ENCODE measurements around the gene EMC6. TPM values are rescaled to one million over a fixed set of nuclear protein-coding genes. Genes with fewer than 3 reads are reported as not detected.

The EMC6 gene
- total RNA-seq, 4 donors from 2014 or later: 3.0 to 24.4 (median 13.2) TPM

- Histone ChIP-seq H3K27me3 (peaks cover 47% of the 10 kb centered on the region), H3K27ac (no peak overlapping the region), H3K36me3 (no peaks in the 10 kb centered on the region), H3K4me3 (no peak overlapping the region), H3K4me1 (peaks cover 0 to 3% (median 2%) of the 10 kb centered on the region in 4 donors), H3K9me3 (no peaks in the 10 kb centered on the region)
- in situ Hi-C loops (cut with MboI; ENCODE audit: low pct_ligation_motif_present in 1 of 4, low pct_unique_long_range_greater_than_20kb in 1 of 4, low sequenced_read_pairs in 3 of 4): no loop called here
- no peak for DNase-seq
- TF ChIP-seq CTCF (IDR thresholded peaks at IDR 0.05) (no peak), POLR2A (IDR thresholded peaks at IDR 0.05) (no peak), EP300 (IDR thresholded peaks at IDR 0.05; ENCODE audit: low read depth) (no peak), POLR2AphosphoS5 (IDR thresholded peaks at IDR 0.05) (no peak)
- 72 to 87% methylated on average over 10 to 21 of the region's 22 CpGs for WGBS, 2 donors (ENCODE audit: low coverage in 1 of 2)
- intact Hi-C loops (cut with DNase I; ENCODE audit: low total_unique reads): no loop called here
These were observed 21.6 kb downstream of the EMC6 start for GRCh38 chr17:3690094-3690715.

GRCh38 chr17:3691617-3692067 lies 23.0 kb downstream of the EMC6 start:
- Histone ChIP-seq H3K4me3 (no peak overlapping the region), H3K27me3 (peaks cover 59% of the 10 kb centered on the region), H3K36me3 (no peaks in the 10 kb centered on the region), H3K27ac (no peak overlapping the region), H3K9me3 (no peaks in the 10 kb centered on the region), H3K4me1 (peaks cover 4 to 16% (median 14%) of the 10 kb centered on the region in 4 donors)
- WGBS, 2 donors (ENCODE audit: low coverage in 1 of 2): 64 to 81% methylated on average over 4 to 11 of the region's 16 CpGs
- in situ Hi-C loops (cut with MboI; ENCODE audit: low pct_ligation_motif_present in 1 of 4, low pct_unique_long_range_greater_than_20kb in 1 of 4, low sequenced_read_pairs in 3 of 4): no loop called here
- TF ChIP-seq CTCF (IDR thresholded peaks at IDR 0.05): no peak
- TF ChIP-seq EP300 (IDR thresholded peaks at IDR 0.05; ENCODE audit: low read depth): no peak
- TF ChIP-seq POLR2AphosphoS5 (IDR thresholded peaks at IDR 0.05): no peak
- no peak for TF ChIP-seq POLR2A (IDR thresholded peaks at IDR 0.05)
- no peak for DNase-seq
- intact Hi-C loops (cut with DNase I; ENCODE audit: low total_unique reads): no loop called here

GRCh38 chr17:3692346-3692745 lies 23.7 kb downstream of the EMC6 start:
- H3K4me3 ChIP-seq: no peak overlapping the region
- no peak for DNase-seq
- H3K27me3 ChIP-seq: peaks cover 66% of the 10 kb centered on the region
- WGBS, 2 donors (ENCODE audit: low coverage in 1 of 2): 86 to 88% methylated on average over 4 to 9 of the region's 9 CpGs
- no peak for TF ChIP-seq CTCF (IDR thresholded peaks at IDR 0.05)
- no peak for TF ChIP-seq EP300 (IDR thresholded peaks at IDR 0.05; ENCODE audit: low read depth)
- no peak for TF ChIP-seq POLR2A (IDR thresholded peaks at IDR 0.05)
- TF ChIP-seq POLR2AphosphoS5 (IDR thresholded peaks at IDR 0.05): no peak
- in situ Hi-C loops (cut with MboI; ENCODE audit: low pct_ligation_motif_present in 1 of 4, low pct_unique_long_range_greater_than_20kb in 1 of 4, low sequenced_read_pairs in 3 of 4): no loop called here
- no peaks in the 10 kb centered on the region for H3K9me3 ChIP-seq
- no peak overlapping the region for H3K27ac ChIP-seq
- H3K4me1 ChIP-seq: peaks cover 4 to 17% (median 14%) of the 10 kb centered on the region in 4 donors
- intact Hi-C loops (cut with DNase I; ENCODE audit: low total_unique reads): no loop called here
- H3K36me3 ChIP-seq: no peaks in the 10 kb centered on the region

- TF ChIP-seq POLR2A (IDR thresholded peaks at IDR 0.05): no peak
- TF ChIP-seq CTCF (IDR thresholded peaks at IDR 0.05): no peak
- TF ChIP-seq POLR2AphosphoS5 (IDR thresholded peaks at IDR 0.05): no peak
- TF ChIP-seq EP300 (IDR thresholded peaks at IDR 0.05; ENCODE audit: low read depth): no peak
- Histone ChIP-seq H3K36me3 (no peaks in the 10 kb centered on the region), H3K4me1 (peaks cover 4 to 17% (median 14%) of the 10 kb centered on the region in 4 donors), H3K27me3 (peaks cover 71% of the 10 kb centered on the region), H3K27ac (no peak overlapping the region), H3K9me3 (peaks cover 0 to 1% of the 10 kb centered on the region in 2 donors), H3K4me3 (no peak overlapping the region)
- intact Hi-C loops (cut with DNase I; ENCODE audit: low total_unique reads) (no loop called here), in situ Hi-C loops (cut with MboI; ENCODE audit: low pct_ligation_motif_present in 1 of 4, low pct_unique_long_range_greater_than_20kb in 1 of 4, low sequenced_read_pairs in 3 of 4) (no loop called here)
- no peak for DNase-seq
- 60 to 62% methylated on average over 2 to 4 of the region's 4 CpGs for WGBS, 2 donors (ENCODE audit: low coverage in 1 of 2)
These were observed 24.5 kb downstream of the EMC6 start for GRCh38 chr17:3693141-3693540.
